PFSK-1 (cell line): ENCODE measurements around the gene RYR1.

Experiments used
- POLR2AphosphoS5 ChIP-seq: IDR thresholded peaks from 2 replicates; pipeline ENCODE4 v1.6.1; 2012; ENCODE audit warnings: low read depth, mild to moderate bottlenecking, control low read depth, low read length, moderate library complexity
- REST ChIP-seq, 2 experiments: IDR thresholded peaks; 2 replicates each; pipeline versions ENCODE4 v1.6.1 to v1.8.0; 2011 to 2012; ENCODE audit warnings: low read depth in 2 of 2, low read length in 2 of 2, control low read depth in 1 of 2, inconsistent platforms in 1 of 2, mild to moderate bottlenecking in 1 of 2, moderate library complexity in 1 of 2; ENCODE audit not compliant: insufficient read depth in 1 of 2
- TAF1 ChIP-seq: IDR thresholded peaks from 2 replicates; pipeline ENCODE4 v1.6.1; 2012; ENCODE audit warnings: low read length, control low read depth, borderline replicate concordance; ENCODE audit not compliant: insufficient read depth

- TF ChIP-seq POLR2AphosphoS5: no peak
- no peak for TF ChIP-seq TAF1
- TF ChIP-seq REST (IDR thresholded peaks at IDR 0.05; ENCODE audit: insufficient read depth in 1 of 2, low read depth in 2 of 2, low read length in 2 of 2): no peak
Observed at GRCh38 chr19:38441657-38442348, 8.3 kb downstream of the RYR1 start.
